K562 (cell line): ENCODE results near the gene NRG3. TPM values are rescaled to one million over a fixed set of nuclear protein-coding genes. Genes with fewer than 3 reads are reported as not detected.

Experiments
- ATAC-seq: fragments of 200-7000 bp; cut with Tn5 transposase; 3 replicates; pipeline ENCODE4 v1.9.1; 2020; ENCODE audit warnings: moderate library complexity
- BruUV-seq: library from RNA; stranded (reverse); fragments of 400-500 nt; replicated peaks from 2 replicates; lab custom pipeline; 2021; lab: Mats Ljungman, UMichigan
- CTCF ChIA-PET: fragments of 300-600 bp; formaldehyde crosslinking; extraction: SDS; loops from one replicate; lab custom pipeline; 2021; ENCODE audit warnings: low intra/inter-chr PET ratio; lab: Yijun Ruan, JAX
- POLR2A ChIA-PET: fragments of 300-600, 350-650 bp; sonication (Branson Sonifier 250); formaldehyde crosslinking; extraction: SDS; loops from one replicate; lab custom pipeline; 2021; ENCODE audit warnings: antibody characterized with exemption, inconsistent platforms; lab: Yijun Ruan, JAX
- DNase-seq, 4 experiments: peaks; one replicate each; pipeline versions ENCODE4 v3.0.0 to v3.0.0-alpha.2; 2011 to 2018; ENCODE audit warnings: low spot score in 3 of 4, mixed read lengths in 3 of 4; ENCODE audit errors: extremely low read depth in 1 of 4
- FAIRE-seq: peaks from 2 replicates; lab custom pipeline; 2011; peaks lifted over from hg19 to GRCh38; lab: Jason Lieb, UNC
- H2AFZ ChIP-seq: 2 replicates; pipeline ENCODE4 v1.6.0; 2011; ENCODE audit warnings: low read depth, low read length, control low read depth, inconsistent platforms
- H3K27ac ChIP-seq: fragments of 200-600 bp; 3 replicates; pipeline ENCODE4 v1.8.0; 2011; ENCODE audit warnings: low read depth, mild to moderate bottlenecking, control low read depth, inconsistent platforms, low read length, moderate library complexity, mixed read lengths; ENCODE audit errors: extremely low read depth
- H3K27me3 ChIP-seq, 2 experiments: fragments of 300-600 bp in 1 of 2; 2 replicates in 1 of 2; 3 replicates in 1 of 2; pipeline versions ENCODE4 v1.6.0 to v1.8.0; 2011; ENCODE audit warnings: inconsistent platforms in 2 of 2, low read length in 2 of 2, mild to moderate bottlenecking in 1 of 2, mixed read lengths in 1 of 2, moderate library complexity in 1 of 2; ENCODE audit not compliant: control insufficient read depth in 2 of 2, insufficient read depth in 2 of 2
- H3K36me3 ChIP-seq: fragments of 300-600 bp; 3 replicates; pipeline ENCODE4 v1.8.0; 2011; ENCODE audit warnings: mild to moderate bottlenecking, low read length, inconsistent platforms; ENCODE audit not compliant: control insufficient read depth, insufficient read depth
- H3K4me1 ChIP-seq, 2 experiments: fragments of 200-600 bp in 1 of 2; replicated peaks in 1 of 2; 2 replicates in 1 of 2; 3 replicates in 1 of 2; pipeline versions ENCODE4 v1.5.1 to v1.8.0; 2011; ENCODE audit warnings: inconsistent platforms in 2 of 2, low read length in 2 of 2, mild to moderate bottlenecking in 1 of 2, mixed read lengths in 1 of 2, moderate library complexity in 1 of 2; ENCODE audit not compliant: control insufficient read depth in 2 of 2, insufficient read depth in 2 of 2
- H3K4me2 ChIP-seq: 2 replicates; pipeline ENCODE4 v1.6.1; 2011; ENCODE audit warnings: low read length, control low read depth, inconsistent platforms, mixed read lengths; ENCODE audit not compliant: insufficient read depth
- H3K4me3 ChIP-seq: fragments of 200-600 bp; sonication (generic), shearing (Covaris generic); 2 replicates; pipeline ENCODE4 v1.5.1; 2016; ENCODE audit warnings: control low read depth, inconsistent platforms
- H3K79me2 ChIP-seq: fragments of 200-600 bp; 3 replicates; pipeline ENCODE4 v1.8.0; 2011; ENCODE audit warnings: low read length, inconsistent platforms; ENCODE audit not compliant: control insufficient read depth, insufficient read depth
- H3K9ac ChIP-seq, 2 experiments: 2 replicates each; pipeline versions ENCODE4 v1.6.0 to v1.6.1; 2011; ENCODE audit warnings: low read depth in 2 of 2, low read length in 2 of 2, control low read depth in 1 of 2, inconsistent platforms in 1 of 2, mild to moderate bottlenecking in 1 of 2, mixed read lengths in 1 of 2; ENCODE audit not compliant: insufficient read depth in 1 of 2
- H3K9me1 ChIP-seq: one replicate; pipeline ENCODE4 v1.6.0; 2011; ENCODE audit warnings: inconsistent platforms, mild to moderate bottlenecking, low read length, moderate library complexity; ENCODE audit not compliant: control insufficient read depth, insufficient read depth
- H3K9me3 ChIP-seq: replicated peaks from 2 replicates; pipeline ENCODE4 v1.5.1; 2011; ENCODE audit warnings: low read depth, low read length, inconsistent platforms; ENCODE audit not compliant: control insufficient read depth, insufficient read depth
- H4K20me1 ChIP-seq: replicated peaks from 2 replicates; pipeline ENCODE4 v1.6.1; 2011; ENCODE audit warnings: low read length, inconsistent platforms, mixed read lengths; ENCODE audit not compliant: control insufficient read depth, insufficient read depth
- ARID1B ChIP-seq: fragments of 450-650 bp; IDR thresholded peaks from 2 replicates; pipeline ENCODE4 v1.6.1; 2016; ENCODE audit warnings: antibody characterized with exemption, mild to moderate bottlenecking, inconsistent platforms
- HDAC1 ChIP-seq, 2 experiments: fragments of 450-650 bp; IDR thresholded peaks; 2 replicates each; pipeline ENCODE4 v1.6.1; 2016 to 2017; ENCODE audit warnings: inconsistent platforms in 1 of 2, mild to moderate bottlenecking in 1 of 2, moderate library complexity in 1 of 2
- ILK ChIP-seq: fragments of 450-650 bp; IDR thresholded peaks from 2 replicates; pipeline ENCODE4 v1.6.1; 2016; ENCODE audit warnings: missing genetic modification characterization, low read depth, mild to moderate bottlenecking, missing compliant biosample characterization, moderate library complexity, borderline replicate concordance
- IRF1 ChIP-seq: sonication (generic); formaldehyde crosslinking; IDR thresholded peaks from 2 replicates; pipeline ENCODE4 v1.8.0; 2022; ENCODE audit warnings: missing genetic modification reagents, mild to moderate bottlenecking, borderline replicate concordance
- LCOR ChIP-seq: sonication (generic); formaldehyde crosslinking; IDR thresholded peaks from 2 replicates; pipeline ENCODE4 v1.8.0; 2022; ENCODE audit warnings: mild to moderate bottlenecking, missing genetic modification reagents
- NONO ChIP-seq, 2 experiments: fragments of 200-400 bp in 1 of 2; fragments of 450-650 bp in 1 of 2; formaldehyde crosslinking in 1 of 2; IDR thresholded peaks; 2 replicates each; pipeline ENCODE4 v1.6.1; 2017; ENCODE audit warnings: low read depth in 2 of 2, mild to moderate bottlenecking in 2 of 2, moderate library complexity in 2 of 2, low read length in 1 of 2
- PCBP2 ChIP-seq: fragments of 200-400 bp; formaldehyde crosslinking; IDR thresholded peaks from 2 replicates; pipeline ENCODE4 v1.6.1; 2018; ENCODE audit warnings: low read length, low read depth, mild to moderate bottlenecking, moderate library complexity; ENCODE audit not compliant: poor library complexity, severe bottlenecking
- RNF219 ChIP-seq: fragments of 250-450 bp; sonication (Bioruptor Pico); IDR thresholded peaks from 2 replicates; pipeline ENCODE4 v1.5.0; 2022; ENCODE audit warnings: mild to moderate bottlenecking
- TSC22D4 ChIP-seq: fragments of 450-650 bp; IDR thresholded peaks from 2 replicates; pipeline ENCODE4 v1.6.1; 2016; ENCODE audit warnings: missing genetic modification characterization, missing biosample characterization, control low read depth
- ZFP36 ChIP-seq: fragments of 150-350 bp; IDR thresholded peaks from 2 replicates; pipeline ENCODE4 v1.6.1; 2018; ENCODE audit warnings: low read length, low read depth; ENCODE audit not compliant: partially characterized antibody
- ZNF384 ChIP-seq: IDR thresholded peaks from 2 replicates; pipeline ENCODE4 v1.6.1; 2012; ENCODE audit warnings: low read depth, low read length, improper control_type of control experiment
- WGBS: fragments of 100-300 bp; shearing (Covaris generic); methylation state at CpG from one replicate; pipeline ENCODE4 v1.1.6; 2016; ENCODE audit warnings: low coverage, mixed read lengths; ENCODE audit not compliant: insufficient coverage; ENCODE audit errors: missing lambda C conversion rate; 5-methylcytosine and 5-hydroxymethylcytosine counted together
- in situ Hi-C: fragments of 300-500 bp; cut with MboI; formaldehyde crosslinking; loops from 4 replicates; pipeline ENCODE4 v1.15.0; 2018; ENCODE audit warnings: inconsistent platforms, mixed read lengths
- intact Hi-C: fragments of 100-400 bp; cut with micrococcal nuclease; formaldehyde crosslinking; loops from 2 replicates; pipeline ENCODE4 v1.14.2; 2022
- polyA plus RNA-seq, 8 experiments: library from polyadenylated mRNA; depleted of rRNA in 4 of 8; stranded (reverse) in 5 of 8; unstranded in 3 of 8; fragments of >200 nt; fragmentation: Nextera tagmentation in 2 of 8; fragmentation: Illumina TruSeq in 1 of 8; extraction: Ambion mirVana in 2 of 8; extraction: Trizol in 1 of 8; gene quantifications; 2 replicates each; pipeline versions ENCODE4 v1.2.1 to v1.2.3, GENCODE V29; 2011 to 2014; ENCODE audit warnings: inconsistent platforms in 1 of 8, missing spikeins in 1 of 8
- total RNA-seq, 7 experiments: library from RNA; depleted of rRNA in 6 of 7; stranded (reverse); fragments of >200 nt in 6 of 7; fragmentation: Illumina TruSeq in 2 of 7; extraction: Trizol in 2 of 7; gene quantifications; 2 replicates each; pipeline versions ENCODE4 v1.2.1 to v1.2.3, GENCODE V29; 2011 to 2021; ENCODE audit warnings: low replicate concordance in 1 of 7

The NRG3 gene
- total and polyA plus RNA-seq, 9 of the 15 experiments (the other 6 are each of a cell fraction or from before 2014, with no cell fraction given): not detected

GRCh38 chr10:82453678-82454293 is 578.8 kb downstream of the NRG3 start:
- Histone ChIP-seq H3K79me2 (no peaks in the 10 kb centered on the region), H4K20me1 (no peaks in the 10 kb centered on the region), H2AFZ (no peak overlapping the region), H3K4me2 (no peak overlapping the region), H3K9me3 (no peaks in the 10 kb centered on the region), H3K4me3 (no peak overlapping the region), H3K36me3 (no peaks in the 10 kb centered on the region), H3K27ac (no peak overlapping the region), H3K9me1 (no peaks in the 10 kb centered on the region), H3K27me3 (no peaks in the 10 kb centered on the region), H3K4me1 (no peaks in the 10 kb centered on the region), H3K9ac (no peak overlapping the region)
- in situ Hi-C loops: no loop called here
- CTCF ChIA-PET: no interaction called here
- BruUV-seq: no TSS peak
- intact Hi-C loops: no loop called here
- POLR2A ChIA-PET: no interaction called here
- TF ChIP-seq TSC22D4 (tag) (no peak), HDAC1 (IDR thresholded peaks at IDR 0.05) (no peak), ILK (tag) (no peak), ZNF384 (no peak), ARID1B (no peak), ZFP36 (no peak), RNF219 (CRISPR knock-in tag) (no peak), NONO (IDR thresholded peaks at IDR 0.05; ENCODE audit: low read depth in 2 of 2, low read length in 1 of 2) (no peak), IRF1 (no peak), PCBP2 (no peak), LCOR (CRISPR knock-in tag) (no peak)
- WGBS: 0% methylated on average over 2 of the region's 2 CpGs
- FAIRE-seq (no peak), ATAC-seq (no peak), DNase-seq (no peak)
